ENCODE data around the gene OR5AU1.
"Not testable (repeated sequence)": the region's sequence is repeated elsewhere in the genome, so short reads cannot be mapped to it uniquely, and the experiment has no call there.

OR5AU1 gene

GRCh38 chr14:21169573-21169972, 13.7 kb upstream of the OR5AU1 start:
- no peak for DNase-seq

GRCh38 chr14:21168055-21168454, 12.2 kb upstream of the OR5AU1 start:
- DNase-seq, result no peak

GRCh38 chr14:21165670-21166069, 9.8 kb upstream of the OR5AU1 start:
- not testable (repeated sequence) for DNase-seq

GRCh38 chr14:21165002-21165605, 9.2 kb upstream of the OR5AU1 start:
- not testable (repeated sequence) for DNase-seq

GRCh38 chr14:21163871-21164291, 8.0 kb upstream of the OR5AU1 start:
- no peak for DNase-seq

GRCh38 chr14:21162081-21162480, 6.2 kb upstream of the OR5AU1 start:
- no peak for DNase-seq

GRCh38 chr14:21160061-21160610, 4.3 kb upstream of the OR5AU1 start:
- no peak for DNase-seq

GRCh38 chr14:21158175-21158574, 2.3 kb upstream of the OR5AU1 start:
- not testable (repeated sequence) for DNase-seq

GRCh38 chr14:21149641-21150367, 6.1 kb downstream of the OR5AU1 start:
- DNase-seq, result no peak

GRCh38 chr14:21145437-21145836, 10.4 kb downstream of the OR5AU1 start:
- DNase-seq, result no peak

GRCh38 chr14:21142357-21142756, 13.5 kb downstream of the OR5AU1 start:
- no peak for DNase-seq

GRCh38 chr14:21136024-21136423, 19.8 kb downstream of the OR5AU1 start:
- no peak for DNase-seq

GRCh38 chr14:21133901-21134300, 22.0 kb downstream of the OR5AU1 start:
- no peak for DNase-seq

- DNase-seq, result no peak
Measured at GRCh38 chr14:21123429-21123828, 32.4 kb downstream of the OR5AU1 start.

GRCh38 chr14:21121122-21121521, 34.7 kb downstream of the OR5AU1 start:
- DNase-seq, result no peak

- no peak for DNase-seq
Measured at GRCh38 chr14:21120686-21121085, 35.2 kb downstream of the OR5AU1 start.

- DNase-seq, result no peak
Measured at GRCh38 chr14:21118933-21119332, 36.9 kb downstream of the OR5AU1 start.

- no peak for DNase-seq
Measured at GRCh38 chr14:21113369-21113768, 42.5 kb downstream of the OR5AU1 start.

- no peak for DNase-seq
Measured at GRCh38 chr14:21112255-21112654, 43.6 kb downstream of the OR5AU1 start.

GRCh38 chr14:21109377-21110138, 46.3 kb downstream of the OR5AU1 start:
- DNase-seq, result no peak

- no peak for DNase-seq
Measured at GRCh38 chr14:21108791-21109190, 47.1 kb downstream of the OR5AU1 start.

GRCh38 chr14:21107283-21107800, 48.5 kb downstream of the OR5AU1 start:
- DNase-seq, result no peak

Measured in activated CD4-positive, alpha-beta T cell treated with anti-CD3 and anti-CD28 coated beads for 4 hours (primary cell).